BE2C (cell line): ENCODE results near the gene OSTN.

Experiments
- DNase-seq: peaks from one replicate; pipeline ENCODE4 v3.0.0-alpha.2; 2020
- H3K27me3 ChIP-seq: fragments of 250-450 bp; sonication (Bioruptor Pico); 2 replicates; pipeline ENCODE4 v1.5.1; 2020; ENCODE audit warnings: mild to moderate bottlenecking
- H3K36me3 ChIP-seq: fragments of 250-450 bp; sonication (Bioruptor Pico); 2 replicates; pipeline ENCODE4 v1.5.1; 2020; ENCODE audit warnings: mild to moderate bottlenecking
- H3K4me1 ChIP-seq: fragments of 250-450 bp; sonication (Bioruptor Pico); 2 replicates; pipeline ENCODE4 v1.5.1; 2020
- H3K4me3 ChIP-seq: 2 replicates; pipeline ENCODE4 v1.5.1; 2011; ENCODE audit warnings: low read depth, low read length
- H3K9me3 ChIP-seq: fragments of 250-450 bp; sonication (Bioruptor Pico); 2 replicates; pipeline ENCODE4 v1.5.1; 2020
- CTCF ChIP-seq: IDR thresholded peaks from 2 replicates; pipeline ENCODE4 v1.5.1; 2012; ENCODE audit warnings: mild to moderate bottlenecking, low read depth, low read length

OSTN gene

GRCh38 chr3:191192941-191193340, 6.1 kb upstream of the OSTN start:
- Histone ChIP-seq H3K4me1 (no peaks in the 10 kb centered on the region), H3K9me3 (no peaks in the 10 kb centered on the region; the same call in 1 of the 2 replicates), H3K4me3 (no peak overlapping the region), H3K36me3 (no peaks in the 10 kb centered on the region), H3K27me3 (no peaks in the 10 kb centered on the region)
- TF ChIP-seq CTCF = no peak
- DNase-seq = no peak

- no peak for DNase-seq
- Histone ChIP-seq H3K36me3 (no peaks in the 10 kb centered on the region), H3K4me3 (no peak overlapping the region), H3K27me3 (no peaks in the 10 kb centered on the region), H3K9me3 (no peaks in the 10 kb centered on the region), H3K4me1 (no peaks in the 10 kb centered on the region)
- TF ChIP-seq CTCF = no peak
Measured at GRCh38 chr3:191197761-191198306, 1.2 kb upstream of the OSTN start.

- no peak for TF ChIP-seq CTCF
- DNase-seq = no peak
- no peaks in the 10 kb centered on the region for H3K36me3 ChIP-seq
- H3K9me3 ChIP-seq = no peaks in the 10 kb centered on the region
- H3K4me3 ChIP-seq = no peak overlapping the region
- no peaks in the 10 kb centered on the region for H3K27me3 ChIP-seq
- no peaks in the 10 kb centered on the region for H3K4me1 ChIP-seq
Measured at GRCh38 chr3:191198480-191198879, 561 bp upstream of the OSTN start.

- TF ChIP-seq CTCF = no peak
- H3K36me3 ChIP-seq = no peaks in the 10 kb centered on the region
- no peaks in the 10 kb centered on the region for H3K4me1 ChIP-seq
- H3K4me3 ChIP-seq = no peak overlapping the region
- no peaks in the 10 kb centered on the region for H3K27me3 ChIP-seq
- no peak for DNase-seq
- no peaks in the 10 kb centered on the region for H3K9me3 ChIP-seq
Measured at GRCh38 chr3:191210032-191210431, 11.0 kb downstream of the OSTN start.

- Histone ChIP-seq H3K27me3 (no peaks in the 10 kb centered on the region), H3K36me3 (no peaks in the 10 kb centered on the region), H3K9me3 (no peaks in the 10 kb centered on the region), H3K4me1 (no peaks in the 10 kb centered on the region), H3K4me3 (no peak overlapping the region)
- TF ChIP-seq CTCF = no peak
- no peak for DNase-seq
Measured at GRCh38 chr3:191216510-191216909, 17.5 kb downstream of the OSTN start.

- H3K36me3 ChIP-seq = no peaks in the 10 kb centered on the region
- no peak for DNase-seq
- no peaks in the 10 kb centered on the region for H3K4me1 ChIP-seq
- H3K27me3 ChIP-seq = no peaks in the 10 kb centered on the region
- no peak overlapping the region for H3K4me3 ChIP-seq
- no peaks in the 10 kb centered on the region for H3K9me3 ChIP-seq
- TF ChIP-seq CTCF = no peak
Measured at GRCh38 chr3:191217301-191217700, 18.3 kb downstream of the OSTN start.
